Endothelial cell of umbilical vein (primary cell): ENCODE measurements around the gene IGF2BP1. TPM values are rescaled to one million over a fixed set of nuclear protein-coding genes. Genes with fewer than 3 reads are reported as not detected.

Experiments
- BruUV-seq: library from RNA; stranded (reverse); fragments of 400-500 nt; replicated peaks from 2 replicates; lab custom pipeline; 2021; lab: Mats Ljungman, UMichigan
- CTCF ChIA-PET: fragments of 300-600, 350-600 bp; sonication (Branson Sonifier 250); formaldehyde crosslinking; loops from one replicate; lab custom pipeline; 2021; ENCODE audit warnings: antibody characterized with exemption, inconsistent platforms; lab: Charles Lee
- POLR2A ChIA-PET: fragments of 300-600, 350-600 bp; sonication (Branson Sonifier 250); formaldehyde crosslinking; loops from one replicate; lab custom pipeline; 2021; ENCODE audit warnings: antibody characterized with exemption, inconsistent platforms; lab: Charles Lee
- DNase-seq: peaks from one replicate; pipeline ENCODE4 v3.0.0-alpha.2; 2011; ENCODE audit warnings: low read depth, low spot score
- FAIRE-seq: peaks from 2 replicates; lab custom pipeline; 2011; peaks lifted over from hg19 to GRCh38; lab: Jason Lieb, UNC
- H2AFZ ChIP-seq: 2 replicates; pipeline ENCODE4 v1.6.0; 2012; ENCODE audit warnings: low read depth, low read length, control low read depth, inconsistent platforms
- H3K27ac ChIP-seq: 2 replicates; pipeline ENCODE4 v1.5.1; 2011; ENCODE audit warnings: low read depth, mild to moderate bottlenecking, control low read depth, low read length, moderate library complexity; ENCODE audit not compliant: insufficient read depth
- H3K27me3 ChIP-seq, 2 experiments: 2 replicates each; pipeline versions ENCODE4 v1.6.0 to v1.6.1; 2011; ENCODE audit warnings: low read length in 2 of 2, mixed read lengths in 1 of 2; ENCODE audit not compliant: control insufficient read depth in 2 of 2, insufficient read depth in 2 of 2
- H3K36me3 ChIP-seq, 2 experiments: 2 replicates in 1 of 2; 3 replicates in 1 of 2; pipeline ENCODE4 v1.5.1; 2011; ENCODE audit warnings: low read length in 2 of 2, mild to moderate bottlenecking in 1 of 2, moderate library complexity in 1 of 2; ENCODE audit not compliant: control insufficient read depth in 2 of 2, insufficient read depth in 2 of 2; ENCODE audit errors: extremely low read depth in 1 of 2
- H3K4me1 ChIP-seq: 3 replicates; pipeline ENCODE4 v1.5.1; 2011; ENCODE audit warnings: mild to moderate bottlenecking, low read length; ENCODE audit not compliant: control insufficient read depth, insufficient read depth; ENCODE audit errors: extremely low read depth
- H3K4me2 ChIP-seq: 2 replicates; pipeline ENCODE4 v1.6.1; 2011; ENCODE audit warnings: low read length, control low read depth, mixed read lengths; ENCODE audit not compliant: insufficient read depth
- H3K4me3 ChIP-seq, 3 experiments: fragments of 200-600 bp in 1 of 3; sonication (generic), shearing (Covaris generic) in 1 of 3; replicated peaks in 1 of 3; 2 replicates each; pipeline ENCODE4 v1.5.1; 2011 to 2016; ENCODE audit warnings: control low read depth in 3 of 3, low read length in 3 of 3, mild to moderate bottlenecking in 2 of 3, inconsistent platforms in 1 of 3, low read depth in 1 of 3, moderate library complexity in 1 of 3; ENCODE audit not compliant: insufficient read depth in 1 of 3
- H3K79me2 ChIP-seq: 2 replicates; pipeline ENCODE4 v1.6.0; 2012; ENCODE audit warnings: low read length, inconsistent platforms; ENCODE audit not compliant: control insufficient read depth, insufficient read depth
- H3K9ac ChIP-seq: replicated peaks from 2 replicates; pipeline ENCODE3; 2011; ENCODE audit warnings: low read length, control low read depth; ENCODE audit not compliant: insufficient read depth; ENCODE audit errors: extremely low read depth
- H3K9me1 ChIP-seq: replicated peaks from 3 replicates; pipeline ENCODE4 v1.6.0; 2011; ENCODE audit warnings: mild to moderate bottlenecking, low read length; ENCODE audit not compliant: control insufficient read depth, insufficient read depth; ENCODE audit errors: extremely low read depth
- H3K9me3 ChIP-seq: replicated peaks from 2 replicates; pipeline ENCODE4 v1.5.1; 2012; ENCODE audit warnings: low read length, inconsistent platforms; ENCODE audit not compliant: control insufficient read depth, insufficient read depth
- H4K20me1 ChIP-seq: replicated peaks from 2 replicates; pipeline ENCODE3; 2011; ENCODE audit warnings: mild to moderate bottlenecking, low read length; ENCODE audit not compliant: control insufficient read depth, insufficient read depth; ENCODE audit errors: extremely low read depth
- EZH2 ChIP-seq: IDR thresholded peaks from 2 replicates; pipeline ENCODE4 v1.6.1; 2012; ENCODE audit warnings: borderline replicate concordance, low read depth, mild to moderate bottlenecking, moderate library complexity, low read length, inconsistent platforms; ENCODE audit not compliant: severe bottlenecking
- FOS ChIP-seq: IDR thresholded peaks from 2 replicates; pipeline ENCODE4 v1.6.1; 2011; ENCODE audit warnings: mild to moderate bottlenecking, low read length, moderate library complexity, borderline replicate concordance; ENCODE audit not compliant: insufficient read depth
- GATA2 ChIP-seq: IDR thresholded peaks from 2 replicates; pipeline ENCODE4 v1.7.0; 2011; ENCODE audit warnings: low read depth, mild to moderate bottlenecking, moderate library complexity, mixed read lengths, low read length; ENCODE audit not compliant: insufficient read length, insufficient read depth
- JUN ChIP-seq: IDR thresholded peaks from 2 replicates; pipeline ENCODE4 v1.6.1; 2011; ENCODE audit warnings: borderline replicate concordance, low read depth; ENCODE audit not compliant: insufficient read length, insufficient read depth
- MYC ChIP-seq: IDR thresholded peaks from one replicate; pipeline ENCODE4 v1.6.1; 2011; ENCODE audit warnings: mild to moderate bottlenecking, low read depth, low read length
- POLR2A ChIP-seq: IDR thresholded peaks from 2 replicates; pipeline ENCODE4 v1.6.1; 2012; ENCODE audit warnings: low read depth, mild to moderate bottlenecking, control low read depth, low read length
- POLR2AphosphoS5 ChIP-seq: IDR thresholded peaks from 2 replicates; pipeline ENCODE4 v1.6.1; 2012; ENCODE audit warnings: low read depth, mild to moderate bottlenecking, control low read depth, low read length, moderate library complexity; ENCODE audit not compliant: insufficient read depth
- dilution Hi-C: fragments of 300-500 bp; cut with MboI; formaldehyde crosslinking; loops from one replicate; pipeline ENCODE4 v1.15.0; 2019; ENCODE audit warnings: low sequenced_read_pairs; ENCODE audit not compliant: extremely low pct_ligation_motif_present
- intact Hi-C: fragments of 100-400 bp; cut with micrococcal nuclease; formaldehyde crosslinking; loops from one replicate; pipeline ENCODE4 v1.10.0; 2022
- polyA plus RNA-seq, 4 experiments: library from polyadenylated mRNA; depleted of rRNA in 3 of 4; stranded (reverse) in 3 of 4; unstranded in 1 of 4; fragments of >200 nt; gene quantifications; 2 replicates each; pipeline versions ENCODE4 v1.2.1 to v1.2.3, GENCODE V29; 2011 to 2012; ENCODE audit warnings: missing spikeins in 1 of 4
- total RNA-seq: library from RNA; stranded (reverse); gene quantifications from 2 replicates; pipeline ENCODE4 v1.2.3, GENCODE V29; 2021
- TF ChIP-seq, protein P1 (sequence below): IDR thresholded peaks from 2 replicates; pipeline ENCODE4 v1.6.1; 2011; ENCODE audit not compliant: insufficient read depth, insufficient read length
- TF ChIP-seq, protein P2 (sequence below), 2 donors: IDR thresholded peaks; 1 replicate in 1 of 2; 2 replicates in 1 of 2; pipeline ENCODE4 v1.5.1; 2011; ENCODE audit warnings: low read length in 2 of 2, mild to moderate bottlenecking in 2 of 2, moderate library complexity in 2 of 2, control low read depth in 1 of 2, inconsistent platforms in 1 of 2, low read depth in 1 of 2; ENCODE audit not compliant: insufficient read depth in 1 of 2; ENCODE audit errors: extremely low read depth in 1 of 2

The IGF2BP1 gene
- total and polyA plus RNA-seq, 2 donors (not counting 3 experiments of a cell fraction or from before 2014, with no cell fraction given) = 9.5 to 99.5 TPM

DNA sequence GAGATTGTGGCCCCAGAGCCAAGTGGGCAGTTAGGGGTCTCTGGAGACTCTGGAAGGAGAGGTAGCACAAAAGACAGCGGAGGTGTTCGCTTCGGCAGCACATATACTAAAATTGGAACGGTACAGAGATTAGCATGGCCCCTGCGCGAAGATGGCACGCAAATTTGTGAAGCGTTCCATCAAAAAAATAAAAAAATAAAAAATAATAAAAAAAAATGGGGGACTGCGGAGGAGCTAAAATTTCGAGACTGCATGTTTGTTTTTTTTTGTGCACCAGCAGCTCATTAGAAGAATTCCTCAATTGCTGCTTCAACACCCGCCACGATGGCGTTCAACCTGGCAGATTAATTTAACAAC lies 39.1 kb downstream of the IGF2BP1 start:
- Histone ChIP-seq H3K9ac (no peak overlapping the region), H3K4me3 (no peak overlapping the region), H3K9me3 (no peaks in the 10 kb centered on the region), H3K9me1 (no peaks in the 10 kb centered on the region), H3K27me3 (no peaks in the 10 kb centered on the region), H3K36me3 (peaks cover 9 to 19% of the 10 kb centered on the region in 2 experiments), H3K4me2 (no peak overlapping the region), H2AFZ (no peak overlapping the region), H3K27ac (no peak overlapping the region), H3K4me1 (peaks cover 8% of the 10 kb centered on the region), H4K20me1 (no peaks in the 10 kb centered on the region), H3K79me2 (peaks cover 17% of the 10 kb centered on the region)
- ChIA-PET POLR2A (interaction anchor here (1.4 kb wide), 1 partner anchor 111 kb away, joined by 3 read pairs; no protein-coding TSS in a partner anchor), CTCF (interaction anchor here (0.7 to 2.7 kb wide), 38 partner anchors 9 to 255 kb away, joined by 3 to 24 read pairs (median 6); partner anchors contain the start of genes ATP5MC1, IGF2BP1 and SNF8)
- FAIRE-seq (no peak), DNase-seq (no peak)
- BruUV-seq = no TSS peak
- intact Hi-C loops = loop anchor here (5.0 kb wide), 1 partner anchor 191 kb away; no protein-coding TSS in a partner anchor
- no peak for TF ChIP-seq FOS
- no peak for TF ChIP-seq MYC
- no peak for TF ChIP-seq GATA2
- no peak for TF ChIP-seq POLR2AphosphoS5
- TF ChIP-seq, protein P1, sequence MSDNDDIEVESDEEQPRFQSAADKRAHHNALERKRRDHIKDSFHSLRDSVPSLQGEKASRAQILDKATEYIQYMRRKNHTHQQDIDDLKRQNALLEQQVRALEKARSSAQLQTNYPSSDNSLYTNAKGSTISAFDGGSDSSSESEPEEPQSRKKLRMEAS = no peak
- TF ChIP-seq JUN = no peak
- TF ChIP-seq, protein P2, sequence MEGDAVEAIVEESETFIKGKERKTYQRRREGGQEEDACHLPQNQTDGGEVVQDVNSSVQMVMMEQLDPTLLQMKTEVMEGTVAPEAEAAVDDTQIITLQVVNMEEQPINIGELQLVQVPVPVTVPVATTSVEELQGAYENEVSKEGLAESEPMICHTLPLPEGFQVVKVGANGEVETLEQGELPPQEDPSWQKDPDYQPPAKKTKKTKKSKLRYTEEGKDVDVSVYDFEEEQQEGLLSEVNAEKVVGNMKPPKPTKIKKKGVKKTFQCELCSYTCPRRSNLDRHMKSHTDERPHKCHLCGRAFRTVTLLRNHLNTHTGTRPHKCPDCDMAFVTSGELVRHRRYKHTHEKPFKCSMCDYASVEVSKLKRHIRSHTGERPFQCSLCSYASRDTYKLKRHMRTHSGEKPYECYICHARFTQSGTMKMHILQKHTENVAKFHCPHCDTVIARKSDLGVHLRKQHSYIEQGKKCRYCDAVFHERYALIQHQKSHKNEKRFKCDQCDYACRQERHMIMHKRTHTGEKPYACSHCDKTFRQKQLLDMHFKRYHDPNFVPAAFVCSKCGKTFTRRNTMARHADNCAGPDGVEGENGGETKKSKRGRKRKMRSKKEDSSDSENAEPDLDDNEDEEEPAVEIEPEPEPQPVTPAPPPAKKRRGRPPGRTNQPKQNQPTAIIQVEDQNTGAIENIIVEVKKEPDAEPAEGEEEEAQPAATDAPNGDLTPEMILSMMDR (IDR thresholded peaks at IDR 0.05; ENCODE audit: extremely low read depth in 1 of 2, insufficient read depth in 1 of 2, low read depth in 1 of 2, low read length in 2 of 2) = no peak
- TF ChIP-seq POLR2A = no peak
- TF ChIP-seq EZH2 = no peak
- dilution Hi-C loops = no loop called here
